HG02763 (cell line): Measurements from ENCODE around the gene CCZ1.
"Not testable (repeated sequence)": the region's sequence is repeated elsewhere in the genome, so short reads cannot be mapped to it uniquely, and the experiment has no call there.

Experiments
- ATAC-seq: cut with Tn5 transposase; IDR thresholded peaks from one replicate; pipeline ENCODE4 v1.9.1; 2021; ENCODE audit warnings: mild to moderate bottlenecking, moderate library complexity; ENCODE audit not compliant: unreplicated experiment

CCZ1 gene

DNA sequence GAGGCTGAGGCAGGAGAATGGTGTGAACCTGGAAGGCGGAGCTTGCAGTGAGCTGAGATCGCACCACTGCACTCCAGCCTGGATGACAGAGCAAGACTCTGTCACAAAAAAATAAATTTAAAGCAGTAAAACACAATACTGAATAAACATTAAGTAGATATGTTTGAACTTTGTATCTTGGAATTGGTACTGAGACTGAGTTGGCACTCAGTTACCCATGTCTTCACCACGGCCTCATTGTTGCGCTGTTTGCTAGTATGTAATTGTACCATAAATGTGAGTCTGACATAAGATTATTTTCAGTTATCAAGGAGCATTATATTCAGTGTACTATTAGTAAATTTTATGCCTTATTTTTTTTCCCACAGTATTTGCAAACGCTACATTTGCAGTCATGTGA lies 6.2 kb downstream of the CCZ1 start:
- not testable (repeated sequence) for ATAC-seq

DNA sequence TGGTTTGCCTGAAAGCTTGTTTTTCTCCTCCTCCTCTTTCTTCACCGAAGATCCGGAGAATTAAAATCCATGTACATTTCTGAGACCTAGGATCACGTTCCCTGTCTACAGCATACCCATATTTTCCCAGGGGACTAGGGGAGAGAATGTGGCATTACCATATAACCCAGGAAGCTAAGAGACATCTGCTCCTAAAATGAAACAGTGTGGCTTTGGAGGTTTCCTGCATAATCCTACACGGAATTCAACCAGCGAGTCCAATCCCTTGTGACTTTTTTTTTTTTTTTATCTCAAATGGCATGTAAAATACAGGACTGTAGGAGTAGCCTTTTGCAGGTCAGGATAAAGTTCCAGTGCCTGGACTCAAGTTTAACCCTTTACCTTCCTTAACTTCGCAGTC lies 10.3 kb downstream of the CCZ1 start:
- ATAC-seq, result not testable (repeated sequence)

DNA sequence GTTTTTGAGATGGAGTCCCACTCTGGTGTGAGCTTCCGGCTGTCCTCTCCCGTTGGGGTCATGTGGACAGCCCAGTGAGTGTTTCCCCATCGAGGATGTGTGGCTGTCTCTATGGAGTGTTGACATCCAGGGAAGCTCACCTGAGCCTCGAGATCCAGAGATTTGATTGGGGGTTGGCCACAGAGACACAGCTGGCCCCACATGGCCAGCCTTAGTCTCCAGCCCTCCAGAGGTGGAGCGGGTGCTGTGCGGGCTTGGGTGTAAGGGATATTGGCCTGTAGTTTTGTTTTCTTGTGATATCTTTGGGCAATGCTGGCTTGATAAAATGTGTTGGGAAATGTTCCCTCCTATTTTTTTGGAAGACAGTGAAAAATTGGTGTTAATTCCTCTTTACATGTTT lies 18.0 kb downstream of the CCZ1 start:
- not testable (repeated sequence) for ATAC-seq

DNA sequence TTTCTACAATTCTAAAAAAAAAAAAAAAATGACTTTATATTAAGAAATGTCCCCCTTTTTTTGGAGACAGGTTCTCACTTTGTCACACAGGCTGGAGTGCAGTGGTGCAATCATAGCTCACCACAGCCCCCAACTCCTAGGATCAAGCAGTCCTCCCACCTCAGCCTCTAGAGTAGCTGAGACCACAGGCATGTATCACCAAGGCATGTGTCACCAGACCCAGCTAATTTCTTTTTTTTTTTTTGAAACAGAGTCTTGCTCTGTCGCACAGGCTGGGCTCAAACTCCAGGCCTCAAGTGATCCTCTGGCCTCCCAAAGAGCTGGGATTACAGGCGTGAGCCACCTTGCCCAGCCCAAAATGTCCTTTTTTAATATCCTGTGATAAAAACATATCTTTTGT lies 25.6 kb downstream of the CCZ1 start:
- not testable (repeated sequence) for ATAC-seq

DNA sequence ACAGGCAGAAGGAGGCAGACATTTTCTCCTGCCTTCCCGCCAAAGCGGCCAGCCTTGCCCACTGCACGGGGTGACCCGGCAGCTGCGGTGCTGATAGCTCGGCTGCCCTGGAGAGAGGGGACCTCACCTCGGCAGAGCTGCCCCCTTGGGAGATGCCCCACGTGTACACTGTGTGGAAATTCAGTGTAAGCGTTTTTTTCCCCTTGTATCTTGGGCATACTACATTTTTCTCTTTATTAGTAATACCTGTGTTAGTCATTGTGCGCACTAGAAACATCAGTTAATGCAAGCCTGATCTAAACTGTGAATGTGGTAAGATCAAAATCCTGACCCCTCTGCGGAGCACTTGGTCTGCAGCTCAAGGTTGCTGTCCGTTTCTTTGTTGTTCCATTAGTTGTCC lies 26.1 kb downstream of the CCZ1 start:
- ATAC-seq, result not testable (repeated sequence)

DNA sequence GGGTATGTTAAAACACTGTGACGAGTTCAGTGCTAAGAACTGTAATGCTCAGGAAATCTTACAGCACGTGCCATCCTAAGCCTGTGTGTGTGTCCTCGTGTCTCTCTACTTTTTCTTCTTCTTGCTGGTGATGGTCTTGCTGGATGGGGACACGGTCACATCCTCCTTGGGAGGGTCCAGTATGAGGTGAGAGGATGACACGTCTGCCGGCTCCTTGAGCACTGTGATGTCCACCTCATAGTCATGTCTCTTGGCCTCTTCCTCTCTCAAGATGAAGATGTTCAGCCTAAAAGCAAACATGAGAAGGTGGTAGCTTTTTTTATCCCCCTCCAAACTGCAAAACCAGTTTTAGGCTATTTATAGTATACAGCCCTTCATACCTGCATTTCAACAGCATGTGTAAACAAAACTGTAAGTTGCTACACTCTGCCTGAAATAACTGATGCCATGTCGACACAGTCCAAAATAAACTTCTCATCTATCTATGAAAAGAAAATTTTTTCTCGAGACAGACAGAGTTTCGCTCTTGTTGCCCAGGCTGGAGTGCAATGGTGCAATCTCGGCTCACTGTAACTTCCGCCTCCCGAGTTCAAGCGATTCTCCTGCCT lies 27.8 kb downstream of the CCZ1 start:
- ATAC-seq, result not testable (repeated sequence)

DNA sequence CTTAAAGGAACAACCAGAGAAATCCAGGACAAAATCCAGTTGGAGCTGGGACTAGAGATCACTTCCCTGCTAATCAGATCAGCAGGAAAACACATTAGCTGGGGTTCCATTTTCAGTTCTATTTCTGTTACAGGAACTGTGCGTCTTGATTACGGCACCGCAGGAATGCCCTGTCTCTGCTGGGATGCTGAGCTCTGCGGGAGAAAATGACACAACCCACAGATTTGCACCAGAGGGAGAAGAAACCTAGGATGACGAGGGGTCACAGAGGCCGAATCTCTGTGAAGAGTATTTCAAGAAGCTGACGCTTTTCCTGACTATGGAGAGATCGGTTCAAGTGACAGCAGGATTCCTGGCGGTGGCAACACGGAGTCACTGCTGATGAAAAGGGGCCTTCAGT lies 31.8 kb downstream of the CCZ1 start:
- ATAC-seq, result not testable (repeated sequence)

DNA sequence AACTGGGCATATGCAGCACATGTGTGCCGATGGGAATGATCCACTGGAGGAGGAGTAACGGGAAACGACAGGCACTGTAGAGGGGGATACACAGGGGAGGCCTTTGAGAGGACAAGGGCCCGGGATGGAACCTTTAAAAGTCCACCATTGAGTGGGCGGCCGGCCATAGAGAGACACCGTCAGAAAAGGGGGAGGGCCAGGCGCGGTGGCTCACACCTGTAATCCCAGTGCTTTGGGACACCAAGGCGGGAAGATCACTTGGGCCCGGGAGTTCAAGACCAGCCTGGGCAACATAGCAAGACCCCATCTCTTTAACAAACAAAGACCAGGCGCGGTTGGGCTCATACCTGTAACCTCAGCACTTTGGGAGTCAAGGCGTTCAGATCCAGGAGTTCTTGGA lies 32.7 kb downstream of the CCZ1 start:
- not testable (repeated sequence) for ATAC-seq

DNA sequence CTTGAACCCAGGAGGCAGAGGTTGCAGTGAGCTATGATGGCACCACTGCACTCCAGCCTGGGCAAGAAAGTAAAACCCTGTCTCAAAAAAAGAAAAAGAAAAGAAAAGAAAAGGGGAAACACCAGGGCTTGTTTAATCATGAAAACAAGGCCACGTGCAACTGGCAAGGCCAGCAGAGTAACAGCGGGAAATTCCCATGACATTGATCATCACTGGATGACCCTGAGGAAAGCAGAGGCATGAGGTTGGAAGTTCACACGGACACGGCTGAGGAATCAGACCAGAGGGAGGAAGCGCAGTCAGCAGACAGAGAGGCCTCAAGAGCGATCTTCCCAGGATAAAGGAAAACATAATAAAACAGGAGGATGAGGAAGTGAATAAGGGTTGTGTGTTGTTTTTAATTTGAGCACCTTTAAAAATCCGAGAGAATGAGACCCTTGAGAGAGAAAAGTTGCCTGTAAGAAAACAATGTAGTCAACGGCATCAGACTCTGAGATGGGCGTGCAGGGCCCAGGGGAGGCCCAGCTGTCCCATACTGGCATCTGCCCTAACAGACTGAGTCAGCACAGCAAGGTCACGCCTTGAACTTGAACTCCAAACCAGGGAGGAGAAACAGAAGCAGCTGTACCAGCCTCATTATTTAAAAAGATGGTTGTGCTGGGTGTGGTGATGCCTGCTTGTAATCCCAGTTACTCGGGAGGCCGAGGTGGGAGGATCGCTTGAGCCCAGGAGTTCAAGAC lies 33.5 kb downstream of the CCZ1 start:
- not testable (repeated sequence) for ATAC-seq

DNA sequence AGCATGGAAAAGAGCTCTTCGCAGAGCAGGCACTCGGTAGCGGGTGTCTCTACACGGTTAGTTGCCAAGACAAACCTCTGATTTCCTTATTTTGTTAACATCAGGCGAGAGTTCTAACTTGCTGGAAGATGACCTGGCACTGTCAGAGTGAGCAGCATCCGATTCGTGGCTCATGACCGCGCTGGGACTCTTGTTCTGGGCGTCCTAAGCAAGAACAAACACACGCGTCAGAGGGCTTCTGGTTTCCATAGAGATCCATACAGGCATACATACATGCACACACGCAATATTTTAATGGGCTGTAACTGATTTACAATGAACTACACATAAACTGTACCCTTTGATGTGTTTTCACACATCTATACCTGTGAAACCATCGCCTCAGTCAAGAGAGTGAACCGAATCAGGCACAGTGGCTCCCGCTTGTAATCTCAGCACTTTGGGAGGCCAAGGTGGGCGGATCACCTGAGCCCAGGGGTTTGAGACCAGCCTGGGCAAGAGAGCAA lies 36.5 kb downstream of the CCZ1 start:
- ATAC-seq, result not testable (repeated sequence)

DNA sequence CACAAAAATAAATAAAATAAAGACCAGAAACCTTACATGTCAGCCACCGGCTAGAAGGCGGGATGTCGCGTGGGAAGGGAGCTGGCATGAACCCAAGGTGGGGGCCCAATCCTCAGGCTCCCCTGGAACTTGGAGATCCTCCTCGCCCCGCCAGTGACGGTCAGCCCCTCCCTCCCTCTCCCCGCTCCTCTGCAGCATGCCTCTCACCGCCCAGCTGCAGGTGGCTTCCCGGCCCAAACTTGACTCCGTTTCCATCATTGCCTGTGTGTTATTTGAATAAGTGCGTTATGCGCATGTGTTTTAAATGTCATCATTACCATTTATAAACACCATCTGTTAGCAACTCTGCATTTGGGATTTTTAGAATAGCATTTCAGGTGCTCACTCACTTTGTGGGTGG lies 64.7 kb downstream of the CCZ1 start:
- not testable (repeated sequence) for ATAC-seq

DNA sequence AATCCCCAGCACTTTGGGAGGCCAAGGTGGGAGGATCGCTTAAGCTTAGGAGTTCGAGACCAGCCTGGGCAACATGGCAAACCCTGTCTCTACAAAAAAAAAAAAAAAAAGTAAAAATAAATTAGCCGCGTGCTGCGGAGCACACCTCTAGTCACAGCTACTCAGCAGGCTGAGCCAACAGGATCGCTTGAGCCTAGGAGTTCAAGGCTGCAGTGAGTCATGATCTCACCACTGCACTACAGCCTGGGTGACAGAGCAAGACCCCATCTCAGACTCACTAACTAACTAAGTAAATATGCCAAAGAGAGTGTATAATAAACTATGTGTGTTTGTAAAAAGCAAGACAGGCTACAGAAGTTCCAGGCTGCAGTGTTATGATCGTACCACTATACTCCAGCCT lies 65.3 kb downstream of the CCZ1 start:
- ATAC-seq, result not testable (repeated sequence)

DNA sequence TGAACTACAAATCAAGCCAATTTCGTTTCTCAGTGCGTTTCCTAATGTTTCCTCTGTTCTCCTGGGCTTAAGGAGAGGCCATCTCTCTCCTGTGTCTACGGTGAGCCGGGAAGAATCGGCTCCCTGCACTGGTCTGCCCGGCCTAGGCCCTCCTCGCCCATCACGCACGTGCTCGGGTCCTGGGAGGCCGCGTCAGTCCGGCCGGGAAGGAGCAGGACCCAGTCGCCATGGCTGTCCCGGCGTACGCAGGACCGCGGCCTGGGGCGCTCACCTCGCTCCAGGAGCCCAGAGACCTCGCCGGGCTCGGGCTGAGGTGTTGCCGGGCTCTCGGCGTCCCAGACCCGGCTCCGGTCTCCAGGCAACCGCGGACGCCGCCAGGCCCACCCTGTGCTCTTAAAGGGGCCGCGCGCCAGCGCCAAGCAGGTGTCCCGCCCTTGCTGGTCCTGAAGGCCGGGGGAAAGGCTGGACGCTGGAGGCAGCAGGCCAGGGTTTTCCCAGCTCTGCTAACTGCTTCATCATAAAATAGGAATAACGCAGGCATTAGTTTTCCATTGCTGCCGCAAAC lies 71.9 kb downstream of the CCZ1 start, which contains the start of gene RSPH10B:
Gene RSPH10B, minus strand, starts transcription at position 343 of the 565 bp plus-strand sequence. CDS start 3,573 bp downstream, outside the sequence.
- not testable (repeated sequence) for ATAC-seq

DNA sequence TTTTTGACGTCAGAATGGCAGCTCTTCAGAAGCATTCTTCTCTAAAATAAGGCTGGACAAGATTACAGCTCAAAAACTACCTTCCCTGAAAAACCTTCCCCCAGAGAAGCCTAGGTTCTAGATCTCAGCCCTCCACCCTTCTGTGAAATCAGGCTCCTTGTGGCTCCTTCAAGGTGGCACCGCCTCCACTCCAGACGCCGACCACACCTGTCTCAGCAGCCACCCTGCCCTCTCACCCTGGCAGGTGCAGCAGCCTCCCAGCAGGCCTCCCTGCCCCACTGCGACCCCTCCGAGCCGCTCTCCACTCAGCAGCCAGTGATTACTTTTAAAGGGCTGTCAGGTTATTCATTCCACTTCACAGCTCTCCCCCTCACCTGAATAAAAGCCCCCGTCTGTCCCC lies 75.0 kb downstream of the CCZ1 start:
- ATAC-seq, result not testable (repeated sequence)
